HEK293 (cell line): ENCODE results near the gene PRR36.

Source experiments
- CTCF ChIA-PET: fragments of 350-600 bp; formaldehyde crosslinking; extraction: SDS; loops from one replicate; lab custom pipeline; 2021; ENCODE audit warnings: antibody characterized with exemption; lab: Yijun Ruan, JAX
- POLR2A ChIA-PET: fragments of 300-600 bp; formaldehyde crosslinking; extraction: SDS; loops from one replicate; lab custom pipeline; 2020; ENCODE audit warnings: antibody characterized with exemption, inconsistent platforms; lab: Yijun Ruan, JAX
- H3K27ac ChIP-seq: fragments of 200-500 bp; sonication (Bioruptor generic); 2 replicates; pipeline ENCODE4 v1.5.1; 2014; ENCODE audit warnings: low read depth, low read length, control low read depth, inconsistent platforms; ENCODE audit errors: extremely low read depth
- H3K36me3 ChIP-seq, 2 experiments: fragments of 200-500 bp in 1 of 2; sonication (Bioruptor generic) in 1 of 2; 1 replicate in 1 of 2; 2 replicates in 1 of 2; pipeline ENCODE4 v1.5.1; 2014 to 2017; ENCODE audit warnings: inconsistent platforms in 2 of 2, low read length in 2 of 2; ENCODE audit not compliant: control insufficient read depth in 2 of 2, insufficient read depth in 1 of 2
- H3K4me1 ChIP-seq: fragments of 200-500 bp; sonication (Bioruptor generic); 2 replicates; pipeline ENCODE4 v1.5.1; 2014; ENCODE audit warnings: mild to moderate bottlenecking, low read length, inconsistent platforms; ENCODE audit not compliant: control insufficient read depth, insufficient read depth
- H3K4me3 ChIP-seq: 2 replicates; pipeline ENCODE4 v1.5.1; 2011; ENCODE audit warnings: low read depth, mild to moderate bottlenecking, control low read depth, low read length, moderate library complexity
- H3K9me3 ChIP-seq: fragments of 200-500 bp; sonication (Bioruptor generic); 2 replicates; pipeline ENCODE4 v1.5.1; 2014; ENCODE audit warnings: low read depth, low read length, inconsistent platforms; ENCODE audit not compliant: control insufficient read depth, insufficient read depth
- HOXD13 ChIP-seq: sonication (generic); formaldehyde crosslinking; IDR thresholded peaks from 2 replicates; pipeline ENCODE4 v1.8.0; 2022; ENCODE audit warnings: missing genetic modification reagents, borderline replicate concordance
- KLF8 ChIP-seq: fragments of 450-650 bp; formaldehyde crosslinking; IDR thresholded peaks from 2 replicates; pipeline ENCODE4 v1.5.1; 2016; ENCODE audit warnings: missing biosample characterization, missing genetic modification characterization
- KLF9 ChIP-seq: fragments of 450-650 bp; formaldehyde crosslinking; IDR thresholded peaks from 2 replicates; pipeline ENCODE4 v1.5.1; 2016; ENCODE audit warnings: missing biosample characterization, missing genetic modification characterization, low read depth
- OSR2 ChIP-seq: fragments of 450-650 bp; formaldehyde crosslinking; IDR thresholded peaks from 2 replicates; pipeline ENCODE4 v1.5.1; 2016; ENCODE audit warnings: missing biosample characterization, missing genetic modification characterization
- PATZ1 ChIP-seq: fragments of 450-650 bp; formaldehyde crosslinking; IDR thresholded peaks from 2 replicates; pipeline ENCODE4 v1.5.1; 2016; ENCODE audit warnings: missing biosample characterization, missing genetic modification characterization
- REPIN1 ChIP-seq: fragments of 450-650 bp; formaldehyde crosslinking; IDR thresholded peaks from 2 replicates; pipeline ENCODE4 v1.5.1; 2017; ENCODE audit warnings: missing biosample characterization, missing genetic modification characterization, low read depth
- SP2 ChIP-seq: fragments of 450-650 bp; formaldehyde crosslinking; IDR thresholded peaks from 2 replicates; pipeline ENCODE4 v1.5.1; 2016; ENCODE audit warnings: missing biosample characterization, missing genetic modification characterization
- SP3 ChIP-seq: fragments of 450-650 bp; formaldehyde crosslinking; IDR thresholded peaks from 2 replicates; pipeline ENCODE4 v1.5.1; 2016; ENCODE audit warnings: missing biosample characterization, missing genetic modification characterization
- YY1 ChIP-seq: fragments of 450-650 bp; formaldehyde crosslinking; IDR thresholded peaks from 2 replicates; pipeline ENCODE4 v1.5.1; 2018; ENCODE audit warnings: missing biosample characterization, missing genetic modification characterization
- ZBTB7A ChIP-seq: fragments of 450-650 bp; formaldehyde crosslinking; IDR thresholded peaks from 2 replicates; pipeline ENCODE4 v1.5.1; 2016; ENCODE audit warnings: low read depth, missing biosample characterization, missing genetic modification characterization
- ZFP41 ChIP-seq: fragments of 450-650 bp; formaldehyde crosslinking; IDR thresholded peaks from 2 replicates; pipeline ENCODE4 v1.5.1; 2016; ENCODE audit warnings: missing biosample characterization, missing genetic modification characterization, borderline replicate concordance
- ZFP69B ChIP-seq: fragments of 450-650 bp; formaldehyde crosslinking; IDR thresholded peaks from 2 replicates; pipeline ENCODE4 v1.5.1; 2016; ENCODE audit warnings: missing biosample characterization, missing genetic modification characterization
- ZNF138 ChIP-seq: fragments of 450-650 bp; formaldehyde crosslinking; IDR thresholded peaks from 2 replicates; pipeline ENCODE4 v1.5.1; 2016; ENCODE audit warnings: missing biosample characterization, missing genetic modification characterization, borderline replicate concordance
- ZNF157 ChIP-seq: fragments of 450-650 bp; formaldehyde crosslinking; IDR thresholded peaks from 2 replicates; pipeline ENCODE4 v1.5.1; 2016; ENCODE audit warnings: missing biosample characterization, missing genetic modification characterization
- ZNF24 ChIP-seq: fragments of 450-650 bp; formaldehyde crosslinking; IDR thresholded peaks from 2 replicates; pipeline ENCODE4 v1.5.1; 2016; ENCODE audit warnings: missing biosample characterization, missing genetic modification characterization
- ZNF274 ChIP-seq, 2 experiments: fragments of 200-500 bp in 1 of 2; fragments of 450-650 bp in 1 of 2; sonication (Bioruptor generic) in 1 of 2; formaldehyde crosslinking in 1 of 2; IDR thresholded peaks; 2 replicates each; pipeline versions ENCODE4 v1.5.1 to v1.6.1; 2014 to 2016; ENCODE audit warnings: borderline replicate concordance in 1 of 2, inconsistent platforms in 1 of 2, low read length in 1 of 2, missing biosample characterization in 1 of 2, missing genetic modification characterization in 1 of 2
- ZNF280C ChIP-seq: fragments of 450-650 bp; formaldehyde crosslinking; IDR thresholded peaks from 2 replicates; pipeline ENCODE4 v1.5.1; 2016; ENCODE audit warnings: missing biosample characterization, missing genetic modification characterization
- ZNF37A ChIP-seq: fragments of 450-650 bp; IDR thresholded peaks from 2 replicates; pipeline ENCODE4 v1.5.1; 2018; ENCODE audit warnings: missing biosample characterization, missing genetic modification characterization
- ZNF473 ChIP-seq: fragments of 450-650 bp; formaldehyde crosslinking; IDR thresholded peaks from 2 replicates; pipeline ENCODE4 v1.5.1; 2017; ENCODE audit warnings: missing biosample characterization, missing genetic modification characterization
- ZNF529 ChIP-seq: fragments of 450-650 bp; formaldehyde crosslinking; IDR thresholded peaks from 2 replicates; pipeline ENCODE4 v1.5.1; 2017; ENCODE audit warnings: missing genetic modification characterization, missing biosample characterization; ENCODE audit not compliant: insufficient replicate concordance
- ZNF571 ChIP-seq: fragments of 450-650 bp; formaldehyde crosslinking; IDR thresholded peaks from 2 replicates; pipeline ENCODE4 v1.5.0; 2017; ENCODE audit warnings: missing biosample characterization, missing genetic modification characterization
- ZNF777 ChIP-seq: fragments of 450-650 bp; formaldehyde crosslinking; IDR thresholded peaks from 2 replicates; pipeline ENCODE4 v1.5.1; 2017; ENCODE audit warnings: missing biosample characterization, missing genetic modification characterization, borderline replicate concordance
- ZNF785 ChIP-seq: fragments of 450-650 bp; formaldehyde crosslinking; IDR thresholded peaks from 2 replicates; pipeline ENCODE4 v1.5.1; 2016; ENCODE audit warnings: missing biosample characterization, missing genetic modification characterization
- TF ChIP-seq, protein P1 (sequence below): fragments of 450-650 bp; formaldehyde crosslinking; IDR thresholded peaks from 2 replicates; pipeline ENCODE4 v1.5.1; 2016; ENCODE audit warnings: missing biosample characterization, missing genetic modification characterization
- TF ChIP-seq, protein P2 (sequence below): fragments of 450-650 bp; formaldehyde crosslinking; optimal IDR thresholded peaks from 2 replicates; pipeline ENCODE3; 2016; ENCODE audit warnings: missing biosample characterization, mild to moderate bottlenecking, missing genetic modification characterization
- TF ChIP-seq, protein P3 (sequence below): IDR thresholded peaks from 2 replicates; pipeline ENCODE4 v1.6.1; 2011; ENCODE audit warnings: mild to moderate bottlenecking, low read depth, low read length, borderline replicate concordance

PRR36 gene

GRCh38 chr19:7869910-7870511 is 4.2 kb downstream of the PRR36 start:
- no peaks in the 10 kb centered on the region for H3K36me3 ChIP-seq

DNA sequence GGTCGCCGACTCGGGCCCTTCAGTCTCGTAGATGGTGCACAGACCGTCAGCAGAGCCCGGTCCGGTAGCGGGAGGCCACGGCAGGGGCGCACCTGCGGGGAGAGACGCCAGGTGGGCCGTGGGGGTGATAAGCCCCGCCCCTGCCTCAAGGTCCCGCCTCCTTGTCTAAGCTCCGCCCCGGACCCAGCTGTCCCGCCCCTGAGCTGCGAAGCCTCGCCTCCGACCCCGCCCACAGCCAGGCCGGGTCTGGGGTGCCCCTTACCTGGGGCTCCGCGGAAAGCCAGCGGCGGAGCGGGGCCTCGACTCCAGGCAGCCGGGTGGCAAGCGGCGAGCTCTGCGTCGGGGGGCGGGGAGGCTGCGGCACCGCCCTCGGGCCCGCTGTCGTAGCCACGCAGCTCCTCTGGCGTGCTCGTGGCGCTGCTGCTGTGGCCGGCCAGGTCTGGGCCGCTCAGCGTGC is 4.7 kb downstream of the PRR36 start:
- no peaks in the 10 kb centered on the region for H3K9me3 ChIP-seq
- H3K27ac ChIP-seq, result peak overlapping the region; percentile 45; the same call in 1 of the 2 replicates
- ChIA-PET CTCF (interaction anchor here (0.6 to 2.4 kb wide), 32 partner anchors 8 to 1444 kb away, joined by 3 to 25 read pairs (median 6); partner anchors contain the start of genes LRRC8E, MAP2K7, SNAPC2 and TIMM44), POLR2A (interaction anchor here (0.9 to 2.2 kb wide), 10 partner anchors 12 to 454 kb away, joined by 3 to 35 read pairs (median 12); partner anchors contain the start of genes LRRC8E, MAP2K7, SNAPC2 and TIMM44)
- peak overlapping the region; percentile 40 for H3K4me3 ChIP-seq
- peaks cover 6% of the 10 kb centered on the region for H3K4me1 ChIP-seq
- no peaks in the 10 kb centered on the region for H3K36me3 ChIP-seq
- TF ChIP-seq ZNF274 (IDR thresholded peaks at IDR 0.05; ENCODE audit: low read length) (no peak), ZNF274 (tag by site-specific recombination; IDR thresholded peaks at IDR 0.05; ENCODE audit: borderline replicate concordance) (no peak), SP3 (no peak; the same call in 1 of the 2 replicates), ZNF571 (no peak), ZNF37A (tag by site-specific recombination) (no peak), ZNF785 (tag by site-specific recombination) (no peak), HOXD13 (CRISPR knock-in tag) (no peak), ZNF24 (tag by site-specific recombination) (no peak), ZFP41 (no peak), ZNF777 (tag by site-specific recombination) (no peak), PATZ1 (tag by site-specific recombination) (peak; percentile 46; the same call in 1 of the 2 replicates), ZBTB7A (0 out of 2 replicates have a peak, but pooled peaks have one; percentile 30), ZNF473 (tag by site-specific recombination) (no peak), ZNF280C (tag by site-specific recombination) (no peak), SP2 (tag by site-specific recombination) (peak; percentile 76), REPIN1 (no peak), YY1 (tag by site-specific recombination) (no peak), KLF8 (tag by site-specific recombination) (peak; percentile 54), KLF9 (tag by site-specific recombination) (peak; percentile 36; the same call in 1 of the 2 replicates)
- TF ChIP-seq, protein P1, sequence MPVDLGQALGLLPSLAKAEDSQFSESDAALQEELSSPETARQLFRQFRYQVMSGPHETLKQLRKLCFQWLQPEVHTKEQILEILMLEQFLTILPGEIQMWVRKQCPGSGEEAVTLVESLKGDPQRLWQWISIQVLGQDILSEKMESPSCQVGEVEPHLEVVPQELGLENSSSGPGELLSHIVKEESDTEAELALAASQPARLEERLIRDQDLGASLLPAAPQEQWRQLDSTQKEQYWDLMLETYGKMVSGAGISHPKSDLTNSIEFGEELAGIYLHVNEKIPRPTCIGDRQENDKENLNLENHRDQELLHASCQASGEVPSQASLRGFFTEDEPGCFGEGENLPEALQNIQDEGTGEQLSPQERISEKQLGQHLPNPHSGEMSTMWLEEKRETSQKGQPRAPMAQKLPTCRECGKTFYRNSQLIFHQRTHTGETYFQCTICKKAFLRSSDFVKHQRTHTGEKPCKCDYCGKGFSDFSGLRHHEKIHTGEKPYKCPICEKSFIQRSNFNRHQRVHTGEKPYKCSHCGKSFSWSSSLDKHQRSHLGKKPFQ (tag by site-specific recombination), result no peak
- TF ChIP-seq, protein P2, sequence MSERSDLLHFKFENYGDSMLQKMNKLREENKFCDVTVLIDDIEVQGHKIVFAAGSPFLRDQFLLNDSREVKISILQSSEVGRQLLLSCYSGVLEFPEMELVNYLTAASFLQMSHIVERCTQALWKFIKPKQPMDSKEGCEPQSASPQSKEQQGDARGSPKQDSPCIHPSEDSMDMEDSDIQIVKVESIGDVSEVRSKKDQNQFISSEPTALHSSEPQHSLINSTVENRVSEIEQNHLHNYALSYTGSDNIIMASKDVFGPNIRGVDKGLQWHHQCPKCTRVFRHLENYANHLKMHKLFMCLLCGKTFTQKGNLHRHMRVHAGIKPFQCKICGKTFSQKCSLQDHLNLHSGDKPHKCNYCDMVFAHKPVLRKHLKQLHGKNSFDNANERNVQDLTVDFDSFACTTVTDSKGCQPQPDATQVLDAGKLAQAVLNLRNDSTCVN (tag by site-specific recombination), result peak; percentile 22
- TF ChIP-seq, protein P3, sequence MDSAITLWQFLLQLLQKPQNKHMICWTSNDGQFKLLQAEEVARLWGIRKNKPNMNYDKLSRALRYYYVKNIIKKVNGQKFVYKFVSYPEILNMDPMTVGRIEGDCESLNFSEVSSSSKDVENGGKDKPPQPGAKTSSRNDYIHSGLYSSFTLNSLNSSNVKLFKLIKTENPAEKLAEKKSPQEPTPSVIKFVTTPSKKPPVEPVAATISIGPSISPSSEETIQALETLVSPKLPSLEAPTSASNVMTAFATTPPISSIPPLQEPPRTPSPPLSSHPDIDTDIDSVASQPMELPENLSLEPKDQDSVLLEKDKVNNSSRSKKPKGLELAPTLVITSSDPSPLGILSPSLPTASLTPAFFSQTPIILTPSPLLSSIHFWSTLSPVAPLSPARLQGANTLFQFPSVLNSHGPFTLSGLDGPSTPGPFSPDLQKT, result no peak

More at GRCh38 chr19:7869910-7870511, 4.2 kb downstream of the PRR36 start:
- Histone ChIP-seq H3K9me3 (no peaks in the 10 kb centered on the region), H3K4me1 (peaks cover 6% of the 10 kb centered on the region), H3K27ac (0 out of 2 replicates have a peak overlapping the region, but pooled peaks have one; percentile 45), H3K4me3 (no peak overlapping the region)
- ChIA-PET CTCF (interaction anchor here (0.6 to 2.4 kb wide), 25 partner anchors 7 to 1445 kb away, joined by 3 to 25 read pairs (median 6); partner anchors contain the start of genes LRRC8E, MAP2K7, SNAPC2 and TIMM44), POLR2A (interaction anchor here (0.9 to 2.2 kb wide), 10 partner anchors 13 to 454 kb away, joined by 3 to 35 read pairs (median 12); partner anchors contain the start of genes LRRC8E, MAP2K7, SNAPC2 and TIMM44)
- no peak for TF ChIP-seq OSR2 (tag by site-specific recombination)
- peak; percentile 77 for TF ChIP-seq KLF9 (tag by site-specific recombination)
- TF ChIP-seq ZNF157 (tag by site-specific recombination), result no peak
- peak; percentile 56 for TF ChIP-seq SP2 (tag by site-specific recombination)
- no peak for TF ChIP-seq ZNF529
- TF ChIP-seq KLF8 (tag by site-specific recombination), result peak; percentile 85
- TF ChIP-seq ZNF138 (tag by site-specific recombination), result no peak
- peak; percentile 17; the same call in 1 of the 2 replicates for TF ChIP-seq ZFP69B (tag by site-specific recombination)
